ENCODE measurements around the gene NXPH1.

NXPH1 gene

DNA sequence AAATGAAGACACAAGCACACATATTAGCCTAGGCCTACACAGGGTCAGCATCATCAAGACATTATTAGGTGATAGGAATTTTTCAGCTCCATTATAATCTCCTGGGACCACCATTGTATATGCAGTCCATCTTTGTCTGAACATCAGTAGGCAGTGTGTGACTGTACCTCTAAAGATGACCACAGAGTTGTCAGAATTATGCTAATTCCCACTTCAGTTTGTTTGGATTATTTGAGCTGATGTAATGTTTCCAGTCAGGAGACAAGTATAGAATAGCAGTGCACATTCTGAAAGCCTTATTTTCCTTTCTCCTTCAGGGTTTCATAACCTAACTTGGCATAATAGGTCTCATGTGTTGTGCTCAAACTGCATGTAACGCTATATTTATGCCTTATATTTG is 306.4 kb downstream of the NXPH1 start:
- no peak for DNase-seq

DNA sequence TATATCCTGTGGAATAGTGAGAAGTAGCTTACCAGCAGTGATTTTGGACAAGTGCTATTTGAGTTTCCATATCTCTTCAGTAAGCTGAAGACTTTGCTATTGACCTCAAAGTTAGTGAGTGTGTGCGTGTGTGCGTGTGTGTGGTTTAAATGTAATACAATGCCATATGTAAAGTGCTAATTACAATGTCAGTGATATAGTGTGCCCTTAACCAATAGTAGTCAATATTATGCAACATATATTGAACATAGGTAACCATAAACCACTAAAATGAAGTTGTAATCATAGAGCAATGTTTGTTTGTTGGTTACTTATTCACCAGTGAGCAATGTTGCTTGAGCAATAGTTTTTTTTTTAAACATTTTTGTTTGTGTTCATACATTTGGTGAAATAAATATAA is 309.4 kb downstream of the NXPH1 start:
- DNase-seq: no peak

DNA sequence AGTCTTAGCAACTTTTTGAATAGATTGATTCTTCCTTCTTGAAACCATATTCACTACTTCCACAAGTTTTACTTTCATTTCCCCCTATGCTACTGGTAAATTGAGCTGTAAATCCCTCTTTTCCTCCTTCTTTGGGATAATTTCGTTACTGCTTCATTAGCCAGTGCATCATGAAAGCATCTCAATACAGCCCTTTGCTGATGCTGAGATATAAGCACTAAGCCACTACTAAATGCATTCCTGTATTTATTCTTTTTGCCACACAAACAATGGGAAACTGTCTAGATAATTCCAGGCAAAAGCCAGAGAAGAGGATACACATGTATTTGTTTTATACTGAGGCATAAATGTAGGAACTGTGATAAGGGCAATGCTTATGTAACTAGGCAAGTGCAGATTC is 313.9 kb downstream of the NXPH1 start:
- no peak for DNase-seq

DNA sequence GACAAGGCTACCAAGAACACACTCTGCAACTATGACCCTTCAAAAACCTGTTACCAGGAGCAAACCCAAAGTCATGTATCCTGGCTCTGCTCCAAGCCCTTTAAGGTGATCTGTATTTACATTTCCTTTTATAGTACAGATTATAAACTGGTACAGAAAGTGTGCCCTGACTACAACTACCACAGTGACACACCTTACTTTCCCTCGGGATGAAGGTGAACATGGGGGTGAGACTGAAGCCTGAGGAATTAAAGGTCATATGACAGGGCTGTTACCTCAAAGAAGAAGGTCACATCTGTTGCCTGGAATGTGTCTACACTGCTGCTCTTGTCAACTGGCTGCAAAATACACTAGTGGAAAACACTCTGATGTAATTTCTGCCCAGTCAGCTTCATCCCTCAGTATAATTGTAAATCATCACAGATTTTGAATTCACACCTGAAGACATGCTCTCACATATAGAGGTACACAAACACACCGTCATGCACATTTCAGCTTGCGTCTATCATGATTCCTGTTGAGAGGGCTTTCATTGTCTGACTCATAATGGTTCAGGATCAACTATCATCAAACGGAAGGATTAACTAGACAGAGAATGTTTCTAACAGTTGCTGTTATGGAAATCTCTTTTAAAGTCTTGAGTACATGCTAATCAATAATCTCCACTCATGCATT is 318.3 kb downstream of the NXPH1 start:
- peak; percentile 60 for DNase-seq

DNA sequence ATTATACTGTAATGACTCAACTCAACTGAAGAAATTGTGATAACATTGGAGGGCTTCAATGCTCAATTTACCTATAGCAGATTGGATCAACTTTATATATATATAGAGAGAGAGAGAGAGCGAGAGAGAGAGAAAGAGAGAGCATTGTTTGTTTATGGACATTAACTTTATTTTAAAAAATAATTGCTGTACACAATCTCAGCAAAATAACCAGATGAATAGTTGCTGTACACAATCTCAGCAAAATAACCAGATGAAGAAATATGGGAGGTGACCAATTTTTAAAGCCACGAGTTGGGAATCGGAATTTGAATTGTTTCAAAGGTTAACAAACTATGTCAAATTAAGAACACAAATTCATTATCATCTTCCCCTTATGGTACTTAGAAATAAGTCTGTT is 319.9 kb downstream of the NXPH1 start:
- DNase-seq: no peak

DNA sequence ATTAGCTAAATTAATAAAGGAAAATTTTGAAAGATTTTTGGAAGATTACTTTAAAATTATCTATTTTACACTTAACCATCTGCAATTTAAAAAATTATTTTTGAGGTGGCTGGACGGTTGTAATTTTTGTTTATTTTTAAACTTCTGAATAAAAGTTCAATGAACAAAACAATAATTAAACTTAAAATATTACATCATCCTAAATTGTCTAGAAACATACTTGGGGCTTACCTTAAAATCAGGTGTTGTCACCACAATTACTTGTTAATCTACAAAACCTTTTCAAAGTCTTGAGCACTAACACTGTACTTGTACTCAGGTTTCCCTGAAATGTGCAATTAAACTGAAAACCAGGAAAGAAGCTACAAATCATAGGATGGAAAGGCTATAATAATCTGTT is 328.3 kb downstream of the NXPH1 start:
- DNase-seq: no peak

DNA sequence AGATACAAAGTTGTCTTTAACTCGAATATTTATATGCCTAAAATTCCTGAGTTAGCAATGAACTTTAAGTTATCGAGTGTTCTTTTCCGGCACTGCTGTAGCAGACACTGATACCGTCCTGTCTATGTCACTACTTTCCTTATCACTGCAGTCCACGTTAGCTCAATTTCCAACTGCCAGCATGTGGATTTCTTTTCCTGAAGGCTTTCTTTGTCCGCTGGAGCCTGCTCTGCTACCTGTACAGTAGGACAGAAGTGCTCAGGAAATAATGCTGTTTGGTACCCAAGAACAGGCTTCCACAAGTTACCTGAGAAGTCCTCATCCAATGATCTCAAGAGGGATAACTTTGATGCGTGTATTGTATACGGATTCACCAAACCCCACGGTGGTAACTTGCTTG is 329.4 kb downstream of the NXPH1 start:
- DNase-seq: no peak

DNA sequence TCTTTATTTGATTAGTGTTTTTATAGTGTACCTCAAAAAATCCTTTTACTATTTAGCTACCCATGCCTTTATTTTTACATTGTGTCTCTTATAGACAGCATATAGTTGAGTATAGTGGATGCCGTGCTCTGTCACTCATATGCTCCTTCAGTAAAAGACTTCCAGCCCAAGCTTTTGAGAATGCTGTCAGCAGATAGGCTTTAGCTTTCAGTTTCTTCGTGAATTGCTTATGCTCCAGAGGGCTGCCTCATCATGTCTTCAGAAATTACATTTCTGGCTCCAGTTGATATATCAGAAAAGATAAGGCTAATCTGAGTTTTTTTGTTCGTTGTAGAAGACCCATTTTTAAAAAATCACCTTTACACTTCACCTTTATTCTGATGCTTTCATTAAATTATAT is 332.0 kb downstream of the NXPH1 start:
- no peak for DNase-seq

DNA sequence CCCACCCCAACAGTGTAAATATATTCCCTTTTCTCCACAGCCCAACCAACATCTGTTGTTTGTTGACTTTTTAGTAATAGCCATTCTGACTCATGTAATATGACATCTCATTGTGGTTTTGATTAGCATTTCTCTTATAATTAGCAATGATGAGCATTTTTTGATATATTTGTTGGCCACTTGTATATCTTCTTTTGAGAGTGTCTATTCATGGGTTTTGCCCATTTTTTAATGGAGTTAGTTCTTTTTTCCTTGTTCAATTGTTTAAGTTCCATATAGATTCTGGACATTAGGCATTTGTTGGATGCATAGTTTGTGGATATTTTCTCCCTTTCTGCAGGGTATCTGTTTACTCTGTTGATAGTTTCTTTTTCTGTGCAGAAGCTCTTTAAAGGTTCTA is 340.1 kb downstream of the NXPH1 start:
- no peak for DNase-seq

DNA sequence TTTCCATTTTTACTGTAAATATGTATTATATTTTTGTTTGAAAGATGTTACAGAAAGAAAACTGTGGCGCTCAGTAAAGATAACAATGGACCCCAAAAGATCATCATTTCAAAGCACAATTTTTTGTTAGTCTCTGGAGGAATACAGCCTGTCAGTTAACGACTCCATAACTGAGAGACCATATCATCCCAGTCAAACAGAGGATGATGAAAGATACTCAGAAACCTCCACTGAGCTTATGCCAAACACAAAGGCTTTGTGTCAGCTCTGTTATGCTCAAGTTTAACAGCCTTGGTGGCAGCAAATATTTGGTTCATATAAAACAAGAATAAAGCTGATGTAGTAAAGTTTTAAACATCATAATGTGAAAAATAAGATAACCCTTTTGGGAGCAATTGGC is 345.1 kb downstream of the NXPH1 start:
- DNase-seq: no peak

DNA sequence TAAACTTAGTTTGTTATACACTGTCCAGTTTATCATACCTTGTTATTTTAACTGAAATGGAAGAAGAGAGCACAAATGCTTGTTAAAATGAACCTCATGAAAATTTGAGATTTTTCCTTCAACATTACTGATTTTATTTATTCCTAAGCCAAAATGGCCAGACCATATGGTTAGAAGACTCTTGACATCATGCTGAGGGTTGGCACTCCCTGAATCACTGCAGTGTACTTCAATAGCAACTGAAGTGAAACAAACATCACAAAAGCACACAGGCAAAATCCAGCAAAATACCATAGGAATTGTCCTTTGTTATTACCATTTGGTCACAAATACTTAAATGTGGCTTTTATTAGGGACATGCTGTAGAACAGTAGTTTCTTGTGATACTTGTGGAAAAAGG is 347.8 kb downstream of the NXPH1 start:
- no peak for DNase-seq

DNA sequence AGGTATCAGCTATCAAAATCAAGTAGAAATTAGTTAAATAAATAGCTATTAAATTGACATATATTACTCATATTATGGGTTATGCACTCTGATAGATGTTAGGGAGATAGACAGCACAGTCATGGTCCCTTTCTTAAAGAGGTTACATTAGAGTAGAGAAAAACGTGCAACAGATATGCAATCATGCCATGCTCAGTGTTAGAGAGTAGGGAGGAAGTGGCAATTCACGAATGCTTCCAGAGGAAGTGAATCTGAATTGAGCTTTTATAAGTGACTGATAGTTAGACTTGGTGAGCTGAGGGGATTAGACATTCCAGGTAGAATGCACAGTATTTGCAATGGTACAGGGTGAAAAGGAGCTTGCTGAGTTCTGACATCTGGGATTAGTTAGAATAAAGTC is 349.8 kb downstream of the NXPH1 start:
- DNase-seq: no peak

DNA sequence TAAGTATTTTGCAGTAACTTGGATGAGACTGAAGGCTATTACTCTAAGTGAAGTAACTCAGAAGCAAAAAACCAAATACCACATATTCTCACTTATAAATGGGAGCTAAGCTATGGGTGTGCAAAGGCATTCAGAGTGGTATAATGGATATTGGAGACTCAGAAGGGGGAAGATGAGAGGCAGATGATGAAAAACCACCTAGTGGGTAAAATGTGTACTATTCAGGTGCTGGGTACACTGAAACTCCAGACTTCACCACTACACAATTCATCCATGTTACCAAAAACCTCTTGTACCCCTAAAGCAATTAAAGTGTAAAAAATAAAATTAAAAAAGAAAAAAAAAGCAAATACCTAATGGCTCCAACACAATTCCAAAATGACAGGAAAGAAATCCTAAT is 351.7 kb downstream of the NXPH1 start:
- no peak for DNase-seq

DNA sequence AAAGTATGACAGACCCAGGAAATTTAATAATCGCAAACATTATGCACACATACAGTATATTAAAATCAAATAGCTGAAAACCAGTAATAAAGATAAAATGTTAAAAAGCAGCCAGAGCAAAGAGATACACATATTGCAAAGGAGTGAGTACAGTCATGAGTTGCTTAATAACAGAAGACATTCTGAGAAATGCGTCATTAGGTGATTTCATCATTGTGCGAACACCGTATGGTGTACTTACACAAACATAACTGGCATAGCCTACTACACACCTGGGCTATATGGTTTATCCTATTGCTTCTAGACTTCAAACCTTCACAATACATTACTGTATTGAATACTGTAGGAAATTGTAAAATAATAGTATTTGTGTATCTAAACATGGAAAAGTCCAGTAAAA is 367.6 kb downstream of the NXPH1 start:
- DNase-seq: no peak
